ENCODE results near the gene PXDC1.
"Not testable (repeated sequence)": the region's sequence is repeated elsewhere in the genome, so short reads cannot be mapped to it uniquely, and the experiment has no call there.

PXDC1 gene

DNA sequence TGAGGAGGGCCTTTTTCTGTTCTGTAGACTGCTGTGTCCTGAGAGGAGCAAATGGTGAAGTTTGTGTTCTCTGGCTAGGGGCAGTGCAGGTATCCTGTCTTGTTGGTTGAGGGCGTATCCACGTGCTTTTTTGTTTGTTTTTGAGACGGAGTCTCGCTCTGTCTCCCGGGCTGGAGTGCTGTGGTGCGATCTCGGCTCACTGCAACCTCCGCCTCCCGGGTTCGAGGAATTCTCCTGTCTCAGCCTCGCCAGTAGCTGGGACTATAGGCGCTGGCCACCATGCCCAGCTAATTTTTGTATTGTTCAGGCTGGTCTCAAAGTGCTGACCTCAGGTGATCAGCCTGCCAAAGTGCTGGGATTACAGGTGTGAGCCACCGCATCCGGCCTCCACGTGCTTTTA lies 10.8 kb upstream of the PXDC1 start:
- DNase-seq = no peak

DNA sequence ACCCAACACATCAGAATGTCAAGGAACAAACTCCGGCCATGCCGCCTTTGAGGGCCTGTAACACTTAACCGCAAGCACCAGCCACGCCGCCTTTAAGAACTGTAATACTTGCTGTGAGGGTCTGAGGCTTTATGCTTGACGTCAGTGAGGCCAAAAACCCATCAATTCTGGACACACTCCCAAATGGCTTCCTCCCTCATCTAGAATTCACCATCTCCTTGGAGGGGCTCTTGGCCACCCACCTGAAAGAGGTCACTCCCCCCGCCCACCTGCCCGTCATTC lies 10.4 kb upstream of the PXDC1 start:
- DNase-seq = no peak

DNA sequence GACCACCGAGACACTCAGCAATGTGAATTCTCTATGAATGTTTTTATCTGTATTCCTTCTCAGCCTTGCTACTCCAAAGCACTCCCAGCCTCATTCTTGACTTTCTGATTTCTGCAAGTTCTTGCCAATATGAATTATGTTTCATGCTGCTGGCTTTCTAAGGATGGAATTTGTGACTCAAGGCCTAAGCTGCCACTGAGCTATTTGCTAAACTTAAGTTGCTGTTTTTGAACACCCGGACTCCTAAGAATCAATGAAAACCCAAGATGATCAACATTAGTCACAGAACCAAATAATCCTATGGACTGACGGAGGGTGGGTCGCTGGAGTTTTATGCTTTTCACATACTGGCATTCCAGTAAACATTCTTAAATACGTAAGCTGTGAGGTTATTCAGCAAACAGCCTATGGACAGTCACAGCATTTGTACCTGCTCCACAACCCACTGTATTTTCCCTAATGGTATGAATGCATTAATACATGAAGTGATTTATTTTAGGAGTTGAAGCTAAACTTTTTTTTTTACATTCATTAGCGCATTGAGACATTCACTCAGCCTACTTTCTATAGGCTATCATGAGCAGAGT lies 8.2 kb upstream of the PXDC1 start:
- no peak for DNase-seq

DNA sequence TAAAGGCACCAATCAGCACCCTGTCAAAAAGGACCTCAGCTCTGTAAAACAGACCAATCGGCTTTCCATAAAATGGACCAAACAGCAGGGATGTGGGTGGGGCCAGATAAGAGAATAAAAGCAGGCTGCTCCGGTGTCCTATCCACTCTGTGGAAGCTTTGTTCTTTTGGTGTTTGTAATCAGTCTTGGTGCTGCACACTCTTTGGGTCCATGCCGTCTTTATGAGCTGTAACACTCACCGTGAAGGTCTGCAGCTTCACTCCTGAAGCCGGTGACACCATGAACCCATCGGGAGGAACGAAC lies 7.3 kb upstream of the PXDC1 start:
- no peak for DNase-seq

DNA sequence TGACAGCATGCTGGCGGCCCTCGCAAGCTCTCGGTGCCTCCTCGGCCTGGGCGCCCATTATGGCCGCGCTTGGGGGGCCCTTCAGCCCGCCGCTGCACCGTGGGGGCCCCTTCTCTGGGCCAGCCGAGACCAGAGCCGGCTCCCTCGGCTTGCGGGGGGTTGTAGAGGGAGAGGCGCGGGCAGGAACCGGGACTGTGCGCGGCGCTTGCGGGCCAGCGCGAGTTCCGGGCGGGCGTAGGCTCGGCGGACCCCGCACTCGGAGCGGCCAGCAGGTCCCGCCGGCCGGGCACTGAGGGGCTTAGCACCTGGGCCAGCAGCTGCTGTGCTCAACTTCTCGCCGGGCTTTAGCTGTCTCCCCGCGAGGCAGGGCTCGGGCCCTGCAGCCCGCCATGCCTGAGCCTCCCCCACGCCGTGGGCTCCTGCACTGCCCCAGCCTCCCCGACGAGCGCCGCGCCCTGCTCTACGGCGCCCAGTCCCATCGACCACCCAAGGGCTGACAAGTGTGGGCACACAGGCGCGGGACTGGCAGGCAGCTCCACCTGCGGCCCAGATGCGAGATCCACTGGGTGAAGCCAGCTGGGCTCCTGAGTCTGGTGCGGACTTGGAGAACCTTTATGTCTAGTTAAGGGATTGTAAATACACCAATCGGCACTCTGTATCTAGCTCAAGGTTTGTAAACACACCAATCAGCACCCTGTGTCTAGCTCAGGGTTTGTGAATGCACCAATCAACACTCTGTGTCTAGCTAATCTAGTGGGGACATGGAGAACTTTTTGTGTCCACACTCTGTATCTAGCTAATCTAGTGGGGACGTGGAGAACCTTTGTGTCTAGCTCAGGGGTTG lies 6.7 kb upstream of the PXDC1 start:
- not testable (repeated sequence) for DNase-seq

DNA sequence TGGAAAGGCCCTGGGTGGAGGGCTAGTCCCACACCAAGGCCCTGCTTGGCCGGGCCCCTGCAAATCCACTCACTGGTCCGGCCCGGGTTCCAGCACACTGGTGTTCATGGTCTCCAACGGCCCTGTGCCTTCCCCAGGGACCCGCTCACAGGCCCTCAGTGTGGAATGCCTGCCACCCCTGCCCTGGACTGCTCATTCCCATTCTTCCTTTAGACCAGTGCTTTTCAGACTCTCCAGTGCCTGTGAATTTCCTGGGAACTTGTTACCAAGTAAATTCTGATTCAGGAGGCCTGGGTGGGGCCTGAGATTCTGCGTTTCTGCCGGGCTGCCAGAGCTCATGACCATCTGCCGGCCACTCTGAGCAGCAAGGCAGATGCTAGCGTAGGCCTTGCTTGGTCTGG lies 5.7 kb upstream of the PXDC1 start:
- DNase-seq = no peak

DNA sequence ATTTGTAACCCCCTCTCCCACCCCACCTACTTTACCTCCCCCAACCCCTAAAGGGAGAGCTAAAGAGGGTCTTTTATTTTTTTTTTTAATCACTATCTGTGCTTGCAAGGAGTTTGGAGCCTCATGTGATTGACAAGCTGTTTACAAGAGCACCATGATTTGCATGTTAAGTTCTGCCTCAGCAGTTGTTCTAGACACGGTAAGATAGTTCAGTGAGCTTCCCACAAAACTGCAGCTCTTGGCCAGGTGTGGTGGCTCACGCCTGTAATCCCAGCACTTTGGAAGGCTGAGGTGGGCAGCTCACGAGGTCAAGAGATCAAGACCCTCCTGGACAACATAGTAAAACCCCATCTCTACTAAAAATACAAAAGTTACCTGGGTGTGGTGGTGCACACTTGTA lies 5.0 kb upstream of the PXDC1 start:
- DNase-seq = no peak

DNA sequence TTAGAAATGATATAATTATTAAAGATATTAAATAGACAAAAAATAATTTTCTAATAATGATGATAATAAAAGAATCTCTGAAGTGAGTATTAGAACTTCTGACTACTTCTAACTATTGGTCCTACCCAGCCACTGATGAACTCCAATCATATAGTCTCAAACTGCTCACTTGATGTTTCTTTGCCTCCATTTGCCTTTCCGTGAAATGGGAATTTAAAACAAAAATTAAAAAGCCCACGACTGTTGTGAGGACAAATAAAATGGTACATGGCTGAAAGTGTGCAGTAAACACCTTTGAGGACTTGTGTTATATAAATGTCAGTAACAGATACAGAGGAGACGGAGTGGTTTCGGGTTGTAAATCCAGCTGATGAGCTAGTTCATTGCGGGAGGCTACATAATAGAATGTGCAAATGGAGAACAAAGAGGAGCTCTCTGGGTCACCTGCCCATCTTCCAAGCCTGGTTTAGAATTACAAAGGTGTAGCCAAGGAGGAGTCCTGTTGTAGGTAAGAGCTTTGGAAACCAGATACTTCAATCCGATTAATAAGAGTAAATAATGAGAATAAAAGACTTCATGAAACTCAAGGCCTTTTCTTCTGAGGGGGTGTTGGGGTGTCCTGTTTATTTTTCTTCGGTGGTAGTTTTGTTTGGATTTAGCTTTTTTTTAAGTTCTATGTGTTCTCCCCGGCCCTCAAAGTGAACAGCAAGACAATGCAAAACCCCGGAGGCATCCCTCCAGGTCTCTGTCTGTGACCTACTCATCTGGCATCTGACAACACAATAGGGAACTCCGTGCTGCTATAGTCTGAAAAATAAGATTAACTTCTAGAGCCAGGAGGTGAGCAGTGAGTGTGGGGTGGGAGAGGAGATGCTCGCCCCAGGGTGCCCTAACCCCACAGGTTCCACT lies 4.4 kb upstream of the PXDC1 start:
- DNase-seq = no peak

DNA sequence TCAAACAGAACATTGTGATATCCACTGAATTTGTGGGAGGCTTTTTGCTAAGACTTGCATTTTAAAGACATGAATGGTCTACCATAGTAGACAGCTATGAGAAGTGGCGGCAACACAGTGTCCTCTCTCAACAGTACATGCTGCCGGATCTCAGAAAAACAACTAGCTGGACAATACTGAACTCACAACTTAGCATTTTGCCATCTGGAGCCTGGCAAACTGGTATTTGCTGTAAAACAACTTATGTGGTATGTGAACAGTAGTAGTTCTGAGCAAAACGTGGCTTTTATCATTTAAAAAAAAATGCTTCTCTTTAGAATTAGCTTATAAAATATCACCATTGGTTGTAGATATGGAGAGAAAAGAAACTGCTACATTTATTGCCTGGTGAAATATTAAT lies 3.3 kb upstream of the PXDC1 start:
- no peak for DNase-seq

DNA sequence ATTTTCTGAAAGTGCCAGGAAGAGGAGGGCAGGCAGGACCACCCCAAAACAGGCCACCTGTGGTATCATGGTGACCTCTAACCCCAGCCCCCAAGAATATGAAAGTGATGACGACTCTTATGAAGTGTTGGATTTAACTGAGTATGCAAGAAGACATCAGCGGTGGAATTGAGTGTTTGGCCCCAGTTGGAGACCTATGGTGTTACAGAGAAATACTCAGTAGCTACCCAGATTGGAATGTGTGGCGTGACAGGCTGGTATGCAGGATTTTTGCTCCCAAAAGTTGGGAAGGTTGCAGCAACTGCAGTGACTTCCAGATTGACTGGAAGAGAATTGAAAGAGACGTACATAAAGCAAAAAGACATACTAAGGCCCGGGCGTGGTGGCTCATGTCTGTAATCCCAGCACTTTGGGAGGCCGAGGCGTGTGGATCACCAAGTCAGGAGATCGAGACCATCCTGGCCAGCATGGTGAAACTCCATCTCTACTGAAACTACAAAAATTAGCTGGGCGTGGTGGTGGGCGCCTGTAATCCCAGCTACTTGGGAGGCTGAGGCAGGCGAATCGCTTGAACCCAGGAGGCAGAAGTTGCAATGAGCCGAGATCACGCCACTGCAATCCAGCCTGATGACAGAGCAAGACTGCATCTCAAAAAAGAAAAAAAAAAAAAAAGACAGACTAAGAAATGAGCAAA lies 2.7 kb upstream of the PXDC1 start:
- DNase-seq = not testable (repeated sequence)

DNA sequence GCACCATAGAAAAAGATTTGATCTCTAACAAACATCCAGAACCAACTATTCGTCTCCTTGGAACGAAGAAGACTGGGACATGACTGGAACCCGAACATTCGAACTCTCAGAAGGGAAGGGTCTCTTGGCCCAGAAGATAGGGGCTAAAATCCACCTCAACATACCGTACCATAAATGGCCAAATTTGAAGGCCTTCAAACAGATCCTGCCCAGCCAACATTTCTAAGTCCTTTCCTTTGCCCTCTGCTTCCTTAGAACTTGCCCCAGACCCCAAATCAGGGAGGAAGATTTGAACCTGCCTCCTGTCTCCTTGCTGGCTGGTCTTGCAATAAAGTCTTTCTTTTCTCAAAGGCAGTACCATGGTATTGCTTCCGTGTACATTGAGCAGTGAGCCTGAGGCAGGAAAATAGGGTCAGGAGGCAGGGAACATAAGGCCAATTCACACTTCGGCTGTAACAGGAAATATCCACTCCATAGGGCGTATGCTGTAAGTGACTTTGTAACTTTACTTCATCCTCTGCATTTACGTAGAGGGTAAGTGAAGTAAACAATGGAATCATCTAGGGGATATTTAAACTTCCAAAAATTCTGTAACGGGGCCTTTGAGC lies 1.8 kb upstream of the PXDC1 start:
- DNase-seq = no peak

DNA sequence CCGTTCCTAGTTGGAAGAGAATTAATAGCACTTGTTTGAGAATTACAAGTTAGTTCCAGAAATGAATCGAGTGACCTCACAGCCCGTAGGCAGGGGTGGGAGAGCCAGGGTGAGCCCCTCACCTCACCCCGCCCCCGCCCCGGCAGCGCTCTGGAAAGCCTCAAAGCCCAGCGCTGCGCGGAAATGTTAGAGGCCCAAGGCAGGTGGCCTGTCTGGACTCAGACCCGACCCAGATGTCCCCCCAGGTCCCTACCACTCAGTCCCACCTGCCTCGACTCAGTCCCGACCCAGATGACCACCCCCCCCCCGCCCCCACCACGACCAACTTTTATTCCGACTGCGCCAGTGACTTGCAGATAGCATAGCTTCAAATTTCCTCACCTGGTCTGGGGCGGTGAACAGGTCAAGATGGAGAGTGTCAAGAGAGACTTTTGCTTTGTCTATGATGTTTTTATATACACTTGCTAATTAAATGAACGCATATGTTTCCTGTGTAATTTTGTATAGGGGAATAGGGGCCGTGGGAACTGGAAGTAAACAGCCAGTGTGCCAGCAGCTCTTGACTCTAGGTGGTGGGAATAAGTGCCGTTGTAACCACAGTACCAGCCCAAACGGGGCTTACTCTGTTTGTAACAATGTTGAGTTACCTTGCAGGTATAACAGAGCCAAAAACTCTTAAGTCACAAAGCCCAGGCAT lies 1.2 kb upstream of the PXDC1 start:
- DNase-seq = no peak

DNA sequence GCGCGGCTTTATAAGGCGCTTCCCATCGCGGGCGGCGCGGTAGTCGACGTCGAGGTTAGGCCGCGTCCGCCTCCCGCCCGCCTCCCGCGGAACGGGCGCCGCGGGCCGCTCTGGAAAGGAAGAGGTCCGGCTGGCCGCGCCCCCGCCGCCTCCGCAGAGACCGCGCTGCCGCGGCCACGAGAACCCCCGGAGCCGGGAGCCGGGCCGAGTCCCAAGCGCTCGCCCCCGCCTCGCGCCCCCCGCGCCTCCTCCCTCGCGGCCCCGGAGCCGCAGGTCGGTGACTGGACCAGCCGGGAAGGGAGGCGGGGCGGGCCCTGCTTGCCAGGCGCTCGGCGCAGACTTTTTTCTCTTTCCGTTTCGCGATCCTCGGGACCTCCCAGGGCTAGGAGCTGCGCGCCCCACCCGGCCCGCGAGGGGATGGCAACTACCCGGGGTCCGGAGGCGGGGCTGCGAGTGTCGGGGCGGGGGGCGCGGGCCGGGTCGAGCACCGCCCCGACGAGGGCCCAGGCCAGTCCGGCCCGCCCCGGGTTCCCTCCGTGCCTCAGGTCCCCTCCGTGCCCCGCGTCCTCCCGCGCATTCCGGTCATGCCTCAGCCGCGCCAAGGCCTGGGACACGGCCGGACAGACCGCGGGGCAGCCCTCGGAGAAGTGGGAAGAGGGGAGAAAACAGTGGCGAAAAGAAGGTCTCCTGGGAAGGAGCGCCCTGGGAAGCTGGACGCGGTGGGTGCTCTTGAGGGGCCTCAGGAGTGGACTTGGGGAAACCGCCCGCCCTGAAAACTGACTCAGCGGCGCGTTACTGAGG lies 417 bp upstream of the PXDC1 start:
- peak; percentile 57 to 66 for DNase-seq

DNA sequence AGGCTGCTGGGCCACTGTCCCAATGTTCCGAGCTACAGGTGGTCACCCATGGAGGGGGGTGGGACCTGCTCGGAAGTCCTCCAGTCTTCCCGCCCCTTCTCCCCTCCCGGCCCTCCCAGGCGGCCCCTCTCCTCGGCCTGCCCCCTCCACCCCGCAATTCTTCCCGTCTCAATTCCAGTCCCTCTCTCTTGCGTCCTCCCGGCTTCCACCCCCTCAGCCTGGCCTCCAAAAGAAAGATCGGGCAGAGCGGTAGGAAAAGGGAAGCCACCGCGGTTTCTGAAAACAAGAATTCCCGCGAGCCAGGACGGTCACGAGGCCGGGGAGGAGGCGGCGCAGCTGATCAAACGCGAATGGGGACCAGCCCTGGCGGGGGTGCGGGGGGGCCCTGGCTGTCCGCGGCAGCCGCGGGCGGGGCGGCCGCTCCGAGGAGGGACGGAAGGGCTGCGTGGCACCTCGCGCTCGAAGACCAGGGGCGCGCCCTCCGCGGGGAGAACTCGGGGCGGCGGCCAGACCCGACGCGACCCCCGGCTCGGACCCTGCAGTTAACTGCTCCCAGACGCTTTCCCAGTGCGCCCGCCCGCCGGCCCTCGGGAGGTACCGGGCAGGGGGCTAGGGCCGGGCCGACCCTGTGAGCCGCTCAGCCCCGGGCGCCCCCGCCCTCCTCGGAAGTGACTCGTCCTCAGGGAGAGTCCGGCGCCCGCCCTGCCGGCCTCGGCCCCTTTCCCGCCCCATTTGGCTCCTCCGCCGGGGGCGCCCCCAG lies 1.0 kb downstream of the PXDC1 start:
- DNase-seq = no peak

DNA sequence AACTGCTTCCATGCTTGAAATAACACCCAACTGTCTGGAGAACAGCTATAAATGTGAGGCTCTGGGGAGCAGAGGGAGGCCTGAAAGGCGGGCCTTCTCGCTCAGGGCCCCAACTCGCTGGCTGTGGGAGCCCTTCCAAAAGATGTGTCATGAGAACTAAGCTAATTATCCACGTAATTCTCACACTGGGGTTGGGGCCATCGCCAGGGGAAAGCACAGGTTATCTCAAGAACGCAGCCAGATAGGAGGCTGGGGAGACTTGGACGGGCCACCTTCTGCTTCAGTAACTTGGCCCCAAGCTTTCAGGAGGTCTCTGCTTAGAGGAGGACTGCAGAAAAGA lies 1.6 kb downstream of the PXDC1 start:
- DNase-seq = no peak

DNA sequence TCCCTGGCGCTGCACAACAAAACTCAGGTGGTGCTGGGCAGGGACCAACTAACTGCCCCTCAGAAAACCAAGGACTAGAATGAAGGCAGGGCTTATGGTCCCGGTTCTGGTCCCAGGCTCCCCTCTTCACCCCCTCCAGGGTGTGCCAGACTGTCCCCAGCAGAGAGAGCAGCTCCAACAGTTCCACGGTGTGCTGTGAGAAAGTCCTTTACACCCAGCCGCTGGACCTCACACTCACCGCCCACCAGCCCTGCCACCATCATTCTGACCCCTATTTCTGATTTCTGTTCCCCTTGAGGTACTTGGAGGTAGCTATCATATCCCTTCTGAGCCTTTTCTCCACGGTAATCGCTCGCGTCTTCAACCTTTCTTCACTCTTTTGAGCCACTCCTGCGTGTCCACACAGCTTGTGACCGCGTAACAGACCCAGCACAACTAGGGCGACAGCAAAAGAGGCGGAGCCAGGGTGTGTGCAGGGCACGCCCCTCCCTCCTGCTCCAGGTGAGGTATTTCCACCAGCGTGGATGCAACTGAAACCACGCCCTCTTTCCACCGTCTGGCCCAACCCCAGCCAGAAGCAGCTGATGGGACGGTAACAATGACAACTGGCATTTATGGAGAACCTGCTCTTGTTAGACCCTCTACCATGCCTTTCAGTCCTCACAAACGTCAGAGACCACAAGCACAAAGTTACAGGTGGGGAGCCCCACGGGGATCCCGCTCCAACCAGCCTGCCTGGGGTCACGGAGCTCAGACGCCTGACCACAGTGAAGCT lies 2.3 kb downstream of the PXDC1 start:
- no peak for DNase-seq

DNA sequence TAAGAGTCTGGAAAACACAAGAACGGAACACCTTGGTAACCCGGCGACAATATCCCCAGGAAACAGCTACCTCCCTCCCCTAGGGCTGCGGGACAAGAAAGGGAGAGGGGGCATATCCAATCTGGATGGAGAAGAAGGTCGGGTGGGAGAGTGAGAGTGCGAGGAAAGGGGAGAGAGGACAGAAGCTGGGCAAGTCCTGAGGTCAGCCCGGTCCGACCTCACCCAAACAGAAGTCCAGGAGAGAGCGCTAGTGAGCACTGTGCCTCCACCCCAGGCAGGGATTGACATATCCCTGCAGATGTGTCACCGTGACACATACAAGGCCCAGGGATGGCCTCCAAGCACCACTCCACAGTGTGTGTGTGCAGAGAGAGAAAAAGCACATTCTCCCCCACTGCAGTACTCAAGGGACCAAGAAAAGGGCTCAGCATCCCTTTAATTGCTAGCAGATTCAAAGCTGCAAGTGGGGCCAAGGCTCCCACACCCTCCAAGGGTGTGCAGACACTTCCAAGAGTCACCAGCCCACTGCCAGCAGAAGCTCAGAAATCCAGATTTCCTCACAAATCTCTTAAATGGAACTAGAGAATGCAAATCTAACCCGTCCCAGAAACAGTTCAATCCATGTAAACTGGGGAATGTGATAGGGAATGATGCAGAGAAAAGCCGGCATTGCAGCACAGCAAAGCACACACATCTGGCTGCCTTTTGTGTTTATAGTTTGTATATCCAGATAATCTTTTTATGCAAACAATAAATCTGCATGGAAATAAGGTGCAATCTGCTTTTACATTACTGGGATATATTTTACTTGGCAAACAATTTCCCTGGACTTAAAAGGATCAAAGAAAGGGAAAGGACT lies 3.1 kb downstream of the PXDC1 start:
- peak in 1 of 2 experiments; percentile 31 for DNase-seq

DNA sequence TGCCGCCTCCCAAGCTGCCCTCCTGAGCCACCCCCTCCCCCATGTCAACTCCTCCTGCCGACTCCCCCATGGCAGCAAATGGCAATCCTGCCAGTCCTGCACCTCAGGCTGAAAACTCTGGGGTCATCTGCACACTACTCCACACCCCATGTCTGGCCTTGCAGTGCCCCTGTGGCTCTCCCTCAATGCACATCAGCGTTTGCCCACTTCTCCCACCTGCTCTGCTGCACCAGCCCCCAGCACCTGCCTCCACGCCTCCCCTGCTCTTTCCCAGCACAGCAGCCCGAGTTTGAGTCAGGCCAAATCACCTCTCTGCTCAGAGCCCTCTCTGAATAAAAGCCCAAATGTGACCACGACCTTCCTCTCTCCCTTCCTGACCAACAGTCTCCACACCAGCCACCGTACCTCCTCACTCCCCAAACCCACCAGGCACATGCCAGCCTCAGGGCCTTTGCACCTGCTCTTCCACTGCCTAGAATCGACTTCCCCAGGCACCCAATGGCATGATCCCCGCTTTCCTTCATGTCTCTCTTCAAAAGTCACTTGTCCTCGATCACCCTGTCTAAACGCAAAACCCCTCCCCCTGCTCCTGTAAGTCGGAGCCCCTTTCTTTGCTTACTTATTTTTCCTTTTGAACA lies 4.3 kb downstream of the PXDC1 start:
- no peak for DNase-seq

DNA sequence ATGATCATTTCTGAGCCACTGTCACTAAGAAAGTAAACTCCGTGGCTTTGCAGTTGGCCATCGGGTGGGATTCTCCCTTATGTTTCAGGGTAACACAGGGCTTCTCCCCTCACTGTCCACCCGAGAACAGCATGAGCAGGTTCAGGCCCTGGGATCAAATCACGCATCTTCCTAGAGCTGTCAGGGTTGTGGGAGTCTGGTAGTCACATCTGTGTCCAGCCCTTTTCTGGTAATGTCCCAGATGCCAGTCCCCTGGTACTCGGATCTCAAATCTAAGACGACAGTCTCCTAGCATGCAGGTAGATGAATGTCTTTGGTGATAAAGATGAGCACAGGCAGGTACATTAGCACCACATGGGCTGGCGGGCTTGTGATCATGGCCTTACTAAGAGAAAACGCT lies 4.8 kb downstream of the PXDC1 start:
- no peak for DNase-seq

Data from stimulated activated CD4-positive, alpha-beta T cell treated with anti-CD3 and anti-CD28 coated beads, Interleukin-4, amount 100 ng/mL, for 4 hours (primary cell).